OCI-LY1 (cell line): ENCODE measurements around the gene KIF4A.
"Not testable (repeated sequence)": the region's sequence is repeated elsewhere in the genome, so short reads cannot be mapped to it uniquely, and the experiment has no call there.

ENCODE experiments used
- H2AFZ ChIP-seq: fragments of 200-600 bp; sonication (generic), shearing (Covaris generic); 2 replicates; pipeline ENCODE4 v1.6.0; 2014; ENCODE audit warnings: antibody characterized with exemption, mild to moderate bottlenecking, low read length
- H3F3A ChIP-seq: fragments of 200-600 bp; sonication (generic), shearing (Covaris generic); 2 replicates; pipeline ENCODE4 v1.6.0; 2014; ENCODE audit warnings: mild to moderate bottlenecking, antibody characterized with exemption, low read length, moderate library complexity; ENCODE audit not compliant: insufficient read depth
- H3K27ac ChIP-seq: fragments of 200-600 bp; sonication (generic); 2 replicates; pipeline ENCODE4 v1.5.1; 2014; ENCODE audit warnings: low read length, mixed run types, mild to moderate bottlenecking, low read depth; ENCODE audit not compliant: poor library complexity, severe bottlenecking
- H3K27me3 ChIP-seq: fragments of 200-600 bp; sonication (generic); 2 replicates; pipeline ENCODE4 v1.6.0; 2014; ENCODE audit warnings: antibody characterized with exemption, mild to moderate bottlenecking, low read length, moderate library complexity; ENCODE audit not compliant: insufficient read depth
- H3K36me3 ChIP-seq: fragments of 200-600 bp; sonication (generic); 2 replicates; pipeline ENCODE4 v1.6.1; 2014; ENCODE audit warnings: mild to moderate bottlenecking, antibody characterized with exemption, low read length, moderate library complexity, mixed read lengths; ENCODE audit not compliant: insufficient read depth
- H3K4me1 ChIP-seq: fragments of 200-600 bp; sonication (generic); 2 replicates; pipeline ENCODE4 v1.5.1; 2014; ENCODE audit warnings: mild to moderate bottlenecking, low read length, moderate library complexity; ENCODE audit not compliant: insufficient read depth, severe bottlenecking
- H3K4me2 ChIP-seq: fragments of 200-600 bp; sonication (generic), shearing (Covaris generic); 2 replicates; pipeline ENCODE4 v1.6.1; 2014; ENCODE audit warnings: low read length
- H3K4me3 ChIP-seq: fragments of 200-600 bp; sonication (generic); 2 replicates; pipeline ENCODE4 v1.5.1; 2014; ENCODE audit warnings: low read length, low read depth, mild to moderate bottlenecking, mixed read lengths; ENCODE audit not compliant: poor library complexity, severe bottlenecking
- H3K79me2 ChIP-seq: fragments of 200-600 bp; shearing (Covaris generic); 2 replicates; pipeline ENCODE4 v1.6.1; 2016; ENCODE audit warnings: mixed run types, low read length, mixed read lengths; ENCODE audit not compliant: insufficient read depth
- H3K9ac ChIP-seq: fragments of 200-600 bp; sonication (generic), shearing (Covaris generic); 2 replicates; pipeline ENCODE4 v1.6.1; 2014; ENCODE audit warnings: mild to moderate bottlenecking, low read length, mixed read lengths
- H3K9me2 ChIP-seq: fragments of 200-600 bp; sonication (generic), shearing (Covaris generic); 2 replicates; pipeline ENCODE4 v1.6.1; 2014; ENCODE audit warnings: low read depth, mild to moderate bottlenecking, low read length, mixed read lengths
- H3K9me3 ChIP-seq: fragments of 200-600 bp; shearing (Covaris generic); 2 replicates; pipeline ENCODE4 v1.6.1; 2014; ENCODE audit warnings: low read length, mixed read lengths
- H4K20me1 ChIP-seq: fragments of 200-600 bp; sonication (generic), shearing (Covaris generic); 2 replicates; pipeline ENCODE4 v1.6.0; 2016; ENCODE audit warnings: mild to moderate bottlenecking, low read length; ENCODE audit not compliant: insufficient read depth
- EZH2 ChIP-seq: fragments of 200-600 bp; sonication (generic), shearing (Covaris generic); IDR thresholded peaks from 2 replicates; pipeline ENCODE4 v1.8.0; 2017; ENCODE audit warnings: borderline replicate concordance, mixed run types, mild to moderate bottlenecking, antibody characterized with exemption, low read length, moderate library complexity, mixed read lengths
- TF ChIP-seq, protein P1 (sequence below): fragments of 200-600 bp; sonication (generic), shearing (Covaris generic); IDR thresholded peaks from 2 replicates; pipeline ENCODE4 v1.5.1; 2017; ENCODE audit warnings: mild to moderate bottlenecking, antibody characterized with exemption, low read length, moderate library complexity, mixed read lengths

Gene KIF4A

DNA sequence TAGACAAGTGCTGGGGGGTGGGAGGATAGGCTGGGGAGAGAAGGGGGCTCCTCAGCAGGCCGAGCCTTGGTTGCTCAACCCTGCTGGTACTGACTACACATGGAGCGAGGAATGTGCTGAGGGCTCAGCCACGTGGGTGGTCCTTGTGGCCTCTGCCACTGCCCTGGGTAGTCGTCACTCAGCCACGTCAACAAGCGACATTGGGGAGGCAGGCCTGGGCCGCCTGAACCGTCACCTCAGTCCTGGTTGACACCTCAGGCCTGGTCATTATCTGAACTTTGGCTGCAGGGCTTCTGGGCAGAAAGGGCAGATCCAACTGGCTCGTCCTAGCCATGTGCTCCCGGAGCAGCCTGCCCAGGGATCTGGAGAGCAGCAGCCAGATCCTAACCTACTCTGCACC lies 70.5 kb downstream of the KIF4A start:
- no peak overlapping the region for H3K4me2 ChIP-seq
- no peaks in the 10 kb centered on the region for H4K20me1 ChIP-seq
- no peaks in the 10 kb centered on the region for H3K79me2 ChIP-seq
- no peaks in the 10 kb centered on the region for H3K9me3 ChIP-seq
- H3K36me3 ChIP-seq, result peaks cover 20% of the 10 kb centered on the region
- no peaks in the 10 kb centered on the region for H3F3A ChIP-seq
- H3K4me3 ChIP-seq, result no peak overlapping the region
- H3K27ac ChIP-seq, result no peak overlapping the region
- H3K9me2 ChIP-seq, result no peaks in the 10 kb centered on the region
- no peak overlapping the region for H2AFZ ChIP-seq
- no peaks in the 10 kb centered on the region for H3K4me1 ChIP-seq
- TF ChIP-seq, protein P1, sequence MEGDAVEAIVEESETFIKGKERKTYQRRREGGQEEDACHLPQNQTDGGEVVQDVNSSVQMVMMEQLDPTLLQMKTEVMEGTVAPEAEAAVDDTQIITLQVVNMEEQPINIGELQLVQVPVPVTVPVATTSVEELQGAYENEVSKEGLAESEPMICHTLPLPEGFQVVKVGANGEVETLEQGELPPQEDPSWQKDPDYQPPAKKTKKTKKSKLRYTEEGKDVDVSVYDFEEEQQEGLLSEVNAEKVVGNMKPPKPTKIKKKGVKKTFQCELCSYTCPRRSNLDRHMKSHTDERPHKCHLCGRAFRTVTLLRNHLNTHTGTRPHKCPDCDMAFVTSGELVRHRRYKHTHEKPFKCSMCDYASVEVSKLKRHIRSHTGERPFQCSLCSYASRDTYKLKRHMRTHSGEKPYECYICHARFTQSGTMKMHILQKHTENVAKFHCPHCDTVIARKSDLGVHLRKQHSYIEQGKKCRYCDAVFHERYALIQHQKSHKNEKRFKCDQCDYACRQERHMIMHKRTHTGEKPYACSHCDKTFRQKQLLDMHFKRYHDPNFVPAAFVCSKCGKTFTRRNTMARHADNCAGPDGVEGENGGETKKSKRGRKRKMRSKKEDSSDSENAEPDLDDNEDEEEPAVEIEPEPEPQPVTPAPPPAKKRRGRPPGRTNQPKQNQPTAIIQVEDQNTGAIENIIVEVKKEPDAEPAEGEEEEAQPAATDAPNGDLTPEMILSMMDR, result no peak
- no peak for TF ChIP-seq EZH2
- no peaks in the 10 kb centered on the region for H3K27me3 ChIP-seq
- no peak overlapping the region for H3K9ac ChIP-seq

DNA sequence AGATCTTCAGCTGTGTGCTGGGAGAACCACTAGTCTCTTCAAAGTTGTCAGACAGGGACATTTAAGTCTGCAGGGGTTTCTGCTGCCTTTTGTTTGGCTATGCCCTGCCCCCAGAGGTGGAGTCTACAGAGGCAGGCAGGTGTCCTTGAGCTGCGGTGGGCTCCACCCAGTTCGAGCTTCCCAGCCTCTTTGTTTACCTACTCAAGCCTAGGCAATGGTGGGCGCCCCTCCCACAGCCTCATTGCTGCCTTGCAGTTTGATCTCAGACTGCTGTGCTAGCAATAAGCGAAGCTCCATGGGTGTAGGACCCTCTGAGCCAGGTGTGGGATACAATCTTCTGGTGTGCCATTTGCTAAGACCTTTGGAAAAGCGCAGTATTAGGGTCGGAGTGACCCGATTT lies 78.8 kb downstream of the KIF4A start:
- H3K79me2 ChIP-seq, H3K9me3 ChIP-seq, H3K9me2 ChIP-seq, H2AFZ ChIP-seq, H4K20me1 ChIP-seq, H3K27me3 ChIP-seq, H3K9ac ChIP-seq, H3K27ac ChIP-seq, H3K4me2 ChIP-seq, H3K4me3 ChIP-seq, H3F3A ChIP-seq, H3K4me1 ChIP-seq: not testable (repeated sequence)
- peaks cover 17% of the 10 kb centered on the region for H3K36me3 ChIP-seq

DNA sequence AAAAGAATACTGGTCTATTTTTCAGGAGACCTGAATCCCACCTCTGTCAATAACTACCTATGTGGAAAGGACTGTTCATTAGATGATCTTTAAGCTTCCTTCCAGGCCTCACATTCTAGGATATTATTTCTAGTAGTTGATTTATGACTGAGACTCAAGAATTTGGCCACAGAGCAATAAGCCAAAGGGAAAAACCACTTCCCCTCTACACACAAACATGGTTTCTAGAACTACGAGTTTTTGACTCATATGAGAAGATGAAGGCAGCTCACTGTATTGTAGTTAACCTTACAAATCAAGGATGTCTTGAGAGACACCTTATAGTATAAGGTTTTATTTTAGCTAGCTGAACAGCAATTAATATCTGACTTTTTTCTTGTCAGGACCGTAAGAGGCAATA lies 96.3 kb downstream of the KIF4A start:
- Histone ChIP-seq H4K20me1 (no peaks in the 10 kb centered on the region), H3K4me3 (no peak overlapping the region), H3F3A (no peaks in the 10 kb centered on the region), H3K79me2 (no peaks in the 10 kb centered on the region), H3K4me2 (no peak overlapping the region), H3K27me3 (no peaks in the 10 kb centered on the region), H3K36me3 (peaks cover 44% of the 10 kb centered on the region), H3K9me2 (no peaks in the 10 kb centered on the region), H3K4me1 (no peaks in the 10 kb centered on the region), H3K9ac (no peak overlapping the region), H3K27ac (no peak overlapping the region), H2AFZ (no peak overlapping the region), H3K9me3 (no peaks in the 10 kb centered on the region)
- TF ChIP-seq EZH2, result no peak
- TF ChIP-seq, protein P1, result no peak

DNA sequence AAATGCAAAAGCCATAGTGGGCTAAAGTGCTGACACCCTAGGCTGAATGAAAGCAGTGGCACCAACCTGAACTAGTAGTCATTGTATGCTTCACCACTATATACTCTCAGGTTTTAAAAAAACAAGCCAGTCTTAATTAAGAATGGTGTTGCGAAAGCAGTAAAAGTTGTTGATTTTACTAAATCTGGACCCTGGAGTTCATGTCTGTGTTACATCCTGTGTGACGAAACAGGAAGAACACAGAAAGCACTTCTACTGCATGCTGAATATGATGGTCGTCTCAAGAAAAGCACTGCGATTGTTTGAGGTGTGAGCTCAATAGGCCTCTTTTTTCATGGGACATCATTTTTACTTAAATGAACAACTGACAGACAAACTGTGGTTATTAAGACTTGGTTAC lies 109.0 kb downstream of the KIF4A start:
- no peak overlapping the region for H3K4me2 ChIP-seq
- H3K79me2 ChIP-seq, result no peaks in the 10 kb centered on the region
- no peaks in the 10 kb centered on the region for H3F3A ChIP-seq
- H3K9ac ChIP-seq, result no peak overlapping the region
- no peak overlapping the region for H3K27ac ChIP-seq
- H3K27me3 ChIP-seq, result no peaks in the 10 kb centered on the region
- H4K20me1 ChIP-seq, result no peaks in the 10 kb centered on the region
- no peaks in the 10 kb centered on the region for H3K9me2 ChIP-seq
- no peak overlapping the region for H2AFZ ChIP-seq
- TF ChIP-seq EZH2, result no peak
- TF ChIP-seq, protein P1, result no peak
- no peaks in the 10 kb centered on the region for H3K4me1 ChIP-seq
- no peaks in the 10 kb centered on the region for H3K9me3 ChIP-seq
- H3K36me3 ChIP-seq, result peaks cover 44% of the 10 kb centered on the region
- H3K4me3 ChIP-seq, result no peak overlapping the region

DNA sequence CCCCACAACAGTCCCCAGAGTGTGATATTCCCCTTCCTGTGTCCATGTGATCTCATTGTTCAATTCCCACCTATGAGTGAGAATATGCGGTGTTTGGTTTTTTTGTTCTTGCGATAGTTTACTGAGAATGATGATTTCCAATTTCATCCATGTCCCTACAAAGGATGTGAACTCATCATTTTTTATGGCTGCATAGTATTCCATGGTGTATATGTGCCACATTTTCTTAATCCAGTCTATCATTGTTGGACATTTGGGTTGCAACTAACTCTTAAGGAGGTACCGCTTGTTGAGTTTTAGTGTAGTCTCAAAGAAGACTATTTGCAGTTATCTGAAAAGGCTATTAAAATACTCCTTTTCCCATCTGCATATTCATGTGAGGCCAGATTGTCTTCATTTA lies 110.3 kb downstream of the KIF4A start:
- H3K4me3 ChIP-seq, H3K4me2 ChIP-seq, H3K9ac ChIP-seq, H3K4me1 ChIP-seq, H3K9me3 ChIP-seq, H3K27ac ChIP-seq, H3F3A ChIP-seq, H4K20me1 ChIP-seq, H3K27me3 ChIP-seq, H3K79me2 ChIP-seq, H2AFZ ChIP-seq, H3K9me2 ChIP-seq: not testable (repeated sequence)
- H3K36me3 ChIP-seq, result peaks cover 51% of the 10 kb centered on the region
